GM10248 (cell line): ENCODE measurements around the gene GCK.

Source experiments
- CTCF ChIA-PET: fragments of 300-600 bp; sonication (Branson Sonifier 250); formaldehyde crosslinking; extraction: SDS; loops from one replicate; lab custom pipeline; 2021; ENCODE audit warnings: antibody characterized with exemption; lab: Yijun Ruan, JAX
- POLR2A ChIA-PET: fragments of 350-650 bp; sonication (Branson Sonifier 250); formaldehyde crosslinking; extraction: SDS; loops from one replicate; lab custom pipeline; 2020; ENCODE audit warnings: antibody characterized with exemption; lab: Yijun Ruan, JAX
- DNase-seq: peaks from one replicate; pipeline ENCODE4 v3.0.0; 2012; ENCODE audit errors: extremely low spot score
- TF ChIP-seq, protein P1 (sequence below): IDR thresholded peaks from 2 replicates; pipeline ENCODE4 v1.5.1; 2012; ENCODE audit warnings: mild to moderate bottlenecking, low read depth; ENCODE audit errors: extremely low read depth, missing control alignments, control extremely low read depth

The GCK gene

DNA sequence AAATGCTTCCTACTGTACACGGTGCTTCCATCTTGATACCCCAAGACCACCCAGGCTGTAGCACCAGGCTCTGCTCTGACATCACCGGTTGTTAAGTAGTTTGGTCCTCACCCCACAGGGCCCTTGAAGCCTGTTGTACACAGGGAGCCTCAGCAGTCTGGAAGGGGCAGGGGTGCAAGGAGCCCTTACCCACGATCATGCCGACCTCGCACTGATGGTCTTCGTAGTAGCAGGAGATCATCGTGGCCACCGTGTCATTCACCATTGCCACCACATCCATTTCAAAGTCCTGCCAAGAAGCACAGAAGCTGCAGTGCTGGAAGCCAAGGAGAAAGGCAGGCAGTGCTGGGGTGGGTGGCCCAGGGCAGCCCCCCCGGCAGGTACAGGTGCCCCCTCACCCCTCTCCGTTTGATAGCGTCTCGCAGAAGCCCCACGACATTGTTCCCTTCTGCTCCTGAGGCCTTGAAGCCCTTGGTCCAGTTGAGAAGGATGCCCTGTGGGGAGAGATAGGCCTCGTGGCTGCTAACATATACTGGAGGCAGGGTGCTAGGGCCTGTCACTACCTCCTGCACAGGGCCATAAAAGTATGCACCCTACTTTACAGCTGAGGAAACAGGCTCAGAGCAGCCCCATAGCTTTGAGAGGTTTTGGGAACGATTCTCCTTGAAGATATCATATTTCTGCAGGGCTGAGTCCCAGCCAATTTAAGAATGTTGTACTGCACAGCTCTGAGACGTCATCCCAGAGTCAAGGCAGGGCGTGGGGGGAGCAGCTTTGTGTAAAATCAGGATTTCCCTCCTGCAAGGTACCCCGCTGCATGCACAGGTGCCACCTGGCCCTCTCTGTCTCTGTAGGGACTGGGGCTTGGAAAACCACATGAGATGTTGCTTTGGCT lies 39.4 kb downstream of the GCK start:
- TF ChIP-seq, protein P1, sequence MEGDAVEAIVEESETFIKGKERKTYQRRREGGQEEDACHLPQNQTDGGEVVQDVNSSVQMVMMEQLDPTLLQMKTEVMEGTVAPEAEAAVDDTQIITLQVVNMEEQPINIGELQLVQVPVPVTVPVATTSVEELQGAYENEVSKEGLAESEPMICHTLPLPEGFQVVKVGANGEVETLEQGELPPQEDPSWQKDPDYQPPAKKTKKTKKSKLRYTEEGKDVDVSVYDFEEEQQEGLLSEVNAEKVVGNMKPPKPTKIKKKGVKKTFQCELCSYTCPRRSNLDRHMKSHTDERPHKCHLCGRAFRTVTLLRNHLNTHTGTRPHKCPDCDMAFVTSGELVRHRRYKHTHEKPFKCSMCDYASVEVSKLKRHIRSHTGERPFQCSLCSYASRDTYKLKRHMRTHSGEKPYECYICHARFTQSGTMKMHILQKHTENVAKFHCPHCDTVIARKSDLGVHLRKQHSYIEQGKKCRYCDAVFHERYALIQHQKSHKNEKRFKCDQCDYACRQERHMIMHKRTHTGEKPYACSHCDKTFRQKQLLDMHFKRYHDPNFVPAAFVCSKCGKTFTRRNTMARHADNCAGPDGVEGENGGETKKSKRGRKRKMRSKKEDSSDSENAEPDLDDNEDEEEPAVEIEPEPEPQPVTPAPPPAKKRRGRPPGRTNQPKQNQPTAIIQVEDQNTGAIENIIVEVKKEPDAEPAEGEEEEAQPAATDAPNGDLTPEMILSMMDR, result no peak
- DNase-seq, result no peak
- ChIA-PET CTCF (interaction anchor here (1.2 to 1.9 kb wide), 5 partner anchors 20 to 108 kb away, joined by 3 to 4 read pairs (median 4); no protein-coding TSS in a partner anchor), POLR2A (no interaction called here)

DNA sequence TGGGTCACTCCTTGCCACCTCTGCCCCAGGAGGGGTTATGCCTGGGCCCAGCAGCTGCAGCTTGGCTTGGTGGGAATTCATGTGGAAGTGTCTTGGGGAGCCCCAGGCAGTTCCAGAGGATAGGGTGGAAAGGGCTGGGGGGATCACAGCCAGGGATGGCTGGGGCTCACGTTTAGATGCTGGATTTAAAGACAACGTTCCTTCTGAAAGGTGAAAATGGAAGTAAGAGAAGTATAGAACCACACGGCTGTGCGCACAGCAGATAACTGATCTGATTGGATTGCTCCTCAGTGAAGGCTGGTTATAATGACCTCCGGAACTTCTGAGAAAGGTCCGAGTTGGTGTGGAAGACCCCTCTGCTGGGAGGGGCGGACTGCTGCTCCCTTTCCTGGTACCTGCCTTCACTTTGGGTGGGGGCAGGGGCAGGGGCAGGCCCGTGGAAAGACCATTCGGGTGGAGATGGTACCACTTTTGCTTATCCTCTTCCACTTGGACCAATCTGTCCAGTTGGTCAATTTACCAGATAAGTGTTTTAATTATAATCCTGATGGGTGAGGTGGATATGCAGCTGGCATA lies 40.2 kb downstream of the GCK start:
- CTCF ChIA-PET, result interaction anchor here (1.3 kb wide), 1 partner anchor 20 kb away, joined by 4 read pairs; no protein-coding TSS in a partner anchor
- no peak for DNase-seq
- TF ChIP-seq, protein P1, result no peak
- POLR2A ChIA-PET, result no interaction called here

DNA sequence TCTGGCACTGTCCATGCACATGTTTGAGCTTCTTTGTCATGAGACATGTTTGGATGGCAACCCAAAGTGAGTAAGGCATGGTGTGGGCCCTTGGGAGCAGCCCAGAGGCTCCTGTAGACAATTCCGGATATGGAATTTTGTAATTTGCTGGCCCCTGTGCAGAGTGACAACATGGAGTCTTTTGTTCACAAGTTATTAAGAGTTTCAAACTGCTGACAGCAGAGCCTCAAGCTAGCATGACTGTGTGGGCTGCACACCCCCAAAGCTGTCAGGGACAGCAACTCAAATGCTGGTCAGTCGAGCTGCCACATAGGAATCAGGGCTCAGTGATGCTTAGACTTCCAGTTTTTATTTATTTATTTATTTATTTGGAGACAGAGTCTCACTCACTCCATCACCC lies 41.1 kb downstream of the GCK start:
- DNase-seq, result no peak
- POLR2A ChIA-PET, result no interaction called here
- CTCF ChIA-PET, result interaction anchor here (1.3 to 1.6 kb wide), 2 partner anchors 10 to 93 kb away, joined by 4 to 6 read pairs; no protein-coding TSS in a partner anchor
- TF ChIP-seq, protein P1, result no peak

DNA sequence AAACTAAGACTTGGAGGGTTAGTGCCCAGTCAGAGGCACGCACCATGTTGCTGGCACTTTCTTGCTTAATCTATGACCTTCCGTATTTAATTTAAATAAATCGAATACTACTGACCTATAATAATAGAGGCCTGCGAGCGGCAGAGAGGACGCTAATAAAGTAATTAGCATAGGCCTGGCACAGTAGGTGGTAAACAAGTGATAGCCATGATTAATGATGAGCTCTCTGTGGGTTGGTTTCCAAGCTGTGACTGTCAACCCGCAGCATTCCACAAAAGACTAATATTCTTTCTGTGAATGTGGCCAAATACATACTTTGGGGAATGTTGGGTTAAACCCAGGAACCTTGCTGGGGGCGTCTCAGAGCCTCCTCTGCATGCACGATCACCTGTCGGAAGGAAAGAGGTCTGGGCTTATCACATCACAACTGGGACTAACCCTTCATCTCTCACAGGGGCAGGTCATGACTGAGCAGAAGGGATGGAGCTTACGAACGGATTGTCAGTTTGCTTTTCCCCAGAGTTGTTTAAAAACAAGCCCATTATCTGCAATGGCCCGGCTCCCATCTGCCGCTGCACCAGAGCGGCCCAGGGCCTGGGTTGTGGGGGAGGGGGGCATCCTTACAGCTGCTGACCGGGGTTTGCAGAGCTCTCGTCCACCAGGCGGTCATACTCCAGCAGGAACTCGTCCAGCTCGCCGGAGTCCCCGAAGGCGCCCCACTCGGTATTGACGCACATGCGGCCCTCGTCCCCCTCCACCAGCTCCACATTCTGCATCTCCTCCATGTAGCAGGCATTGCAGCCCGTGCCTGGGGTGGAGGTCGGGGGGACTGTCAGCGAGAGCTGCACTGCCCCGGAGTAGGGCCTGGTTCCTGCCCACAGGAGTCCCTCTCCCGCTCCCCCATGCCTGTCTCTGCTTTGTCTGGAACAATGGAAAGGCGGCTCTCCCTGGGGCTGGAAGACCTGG lies 41.9 kb downstream of the GCK start:
- no peak for DNase-seq
- CTCF ChIA-PET, result interaction anchor here (1.3 to 1.8 kb wide), 4 partner anchors 9 to 94 kb away, joined by 3 to 7 read pairs (median 5); no protein-coding TSS in a partner anchor
- POLR2A ChIA-PET, result interaction anchor here (0.5 kb wide), 1 partner anchor 66 kb away, joined by 4 read pairs; no protein-coding TSS in a partner anchor
- TF ChIP-seq, protein P1, result no peak

DNA sequence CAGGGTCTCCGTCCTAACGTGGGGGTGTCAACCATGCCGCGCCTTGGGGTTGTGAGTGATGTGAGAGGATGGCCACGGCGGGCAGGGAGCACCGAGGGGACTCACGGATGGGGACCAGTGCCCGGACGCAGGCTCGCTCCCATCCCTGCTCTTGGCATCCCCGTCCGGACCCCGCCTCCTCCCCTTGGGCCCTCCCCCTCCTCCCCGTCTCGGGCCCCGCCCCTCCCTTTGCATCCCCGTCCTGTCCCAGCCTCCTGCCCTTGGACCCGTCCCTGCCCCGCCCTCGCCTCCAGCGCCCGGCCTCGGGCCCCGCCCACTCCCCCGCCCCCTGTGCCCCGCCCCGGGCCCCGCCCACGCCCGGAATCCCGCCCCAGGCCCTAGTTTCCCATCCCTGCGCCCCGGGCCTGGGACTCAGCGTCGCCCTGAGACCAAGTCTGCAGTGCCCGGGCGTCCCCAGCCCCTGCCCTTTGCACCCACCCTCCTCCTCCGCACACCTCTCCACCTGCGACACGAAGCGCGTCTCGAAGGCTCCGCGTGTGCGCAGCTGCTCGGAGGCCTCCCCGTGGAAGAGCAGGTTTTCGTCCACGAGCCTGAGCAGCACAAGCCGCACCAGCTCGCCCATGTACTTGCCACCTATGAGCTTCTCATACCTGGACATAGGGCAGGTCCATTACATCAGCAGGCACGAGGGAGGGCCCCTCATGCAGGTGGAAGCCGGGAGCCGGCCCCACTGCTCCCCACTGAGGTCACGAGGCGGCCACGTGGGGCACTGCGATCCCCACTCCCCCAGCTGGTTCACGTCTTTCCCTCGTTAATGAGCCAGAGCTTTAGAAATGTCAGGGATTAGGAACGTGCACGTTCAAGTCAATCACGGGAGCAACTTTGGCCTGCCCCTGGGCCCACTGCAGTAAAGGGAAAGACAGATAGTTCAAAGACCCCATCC lies 43.0 kb downstream of the GCK start:
- ChIA-PET CTCF (interaction anchor here (1.4 to 1.8 kb wide), 3 partner anchors 18 to 95 kb away, joined by 3 to 7 read pairs (median 4); no protein-coding TSS in a partner anchor), POLR2A (no interaction called here)
- TF ChIP-seq, protein P1, result no peak
- peak; percentile 84 for DNase-seq
